Tibial nerve (tissue), 3 donors: ENCODE data around the gene CFAP206.

Source experiments
- CTCF ChIP-seq, 5 experiments: fragments of 200-600 bp in 3 of 5; fragments of 450-650 bp in 2 of 5; sonication (generic) in 3 of 5; IDR thresholded peaks; one replicate each; pipeline ENCODE4 v1.5.1; 2016 to 2019; ENCODE audit warnings: antibody characterized with exemption in 5 of 5, mild to moderate bottlenecking in 3 of 5, moderate library complexity in 2 of 5
- POLR2A ChIP-seq, 2 donors: fragments of 450-650 bp; IDR thresholded peaks; one replicate each; pipeline ENCODE4 v1.6.1; 2017; ENCODE audit warnings: antibody characterized with exemption in 2 of 2, mild to moderate bottlenecking in 2 of 2, moderate library complexity in 2 of 2

GRCh38 chr6:87407561-87407900 lies 241 bp upstream of the CFAP206 start:
- TF ChIP-seq CTCF (IDR thresholded peaks at IDR 0.05) (no peak), POLR2A (IDR thresholded peaks at IDR 0.05) (no peak)
